Choroid plexus epithelial cell (primary cell): ENCODE measurements around the gene PCYT2.

Experiments used
- DNase-seq: peaks from one replicate; pipeline ENCODE4 v3.0.0-alpha.2; 2010; ENCODE audit warnings: low read depth
- H3K4me3 ChIP-seq: 2 replicates; pipeline ENCODE4 v1.5.1; 2011; ENCODE audit warnings: low read depth, mild to moderate bottlenecking, control low read depth, low read length, moderate library complexity
- CTCF ChIP-seq: conservative IDR thresholded peaks from 2 replicates; pipeline ENCODE4 v1.5.1; 2011; ENCODE audit warnings: low read depth, mild to moderate bottlenecking, control low read depth, inconsistent platforms, low read length, moderate library complexity

Gene PCYT2

GRCh38 chr17:81951785-81952684 lies 40.8 kb upstream of the PCYT2 start:
- TF ChIP-seq CTCF: no peak
- no peak for DNase-seq
- no peak overlapping the region for H3K4me3 ChIP-seq

- no peak for DNase-seq
- no peak for TF ChIP-seq CTCF
- H3K4me3 ChIP-seq: no peak overlapping the region
Observed at GRCh38 chr17:81950501-81950900, 39.3 kb upstream of the PCYT2 start.

- no peak for DNase-seq
- no peak overlapping the region for H3K4me3 ChIP-seq
- no peak for TF ChIP-seq CTCF
Observed at GRCh38 chr17:81948635-81949378, 37.6 kb upstream of the PCYT2 start.

- no peak for DNase-seq
- H3K4me3 ChIP-seq: no peak within 1 kb of the TSS
- no peak for TF ChIP-seq CTCF
Observed at GRCh38 chr17:81947189-81947588, 36.0 kb upstream of the PCYT2 start, which contains the start of gene MYADML2. Gene MYADML2, minus strand, starts transcription at chr17:81947233. Its CDS starts 5,492 bp downstream, at chr17:81941741.

- DNase-seq: no peak
- no peak for TF ChIP-seq CTCF
- H3K4me3 ChIP-seq: no peak overlapping the region
Observed at GRCh38 chr17:81944858-81945257, 33.7 kb upstream of the PCYT2 start.

GRCh38 chr17:81942167-81942553 lies 31.0 kb upstream of the PCYT2 start:
- DNase-seq: no peak

More at GRCh38 chr17:81942167-81942553, 31.0 kb upstream of the PCYT2 start:
- no peak for TF ChIP-seq CTCF
- no peak overlapping the region for H3K4me3 ChIP-seq
